EL (cell line): ENCODE data around the gene ZNF678.
"Not testable (repeated sequence)": the region's sequence is repeated elsewhere in the genome, so short reads cannot be mapped to it uniquely, and the experiment has no call there.

ENCODE experiments used
- DNase-seq: peaks from one replicate; pipeline ENCODE4 v3.0.0-alpha.2; 2016

ZNF678 gene

DNA sequence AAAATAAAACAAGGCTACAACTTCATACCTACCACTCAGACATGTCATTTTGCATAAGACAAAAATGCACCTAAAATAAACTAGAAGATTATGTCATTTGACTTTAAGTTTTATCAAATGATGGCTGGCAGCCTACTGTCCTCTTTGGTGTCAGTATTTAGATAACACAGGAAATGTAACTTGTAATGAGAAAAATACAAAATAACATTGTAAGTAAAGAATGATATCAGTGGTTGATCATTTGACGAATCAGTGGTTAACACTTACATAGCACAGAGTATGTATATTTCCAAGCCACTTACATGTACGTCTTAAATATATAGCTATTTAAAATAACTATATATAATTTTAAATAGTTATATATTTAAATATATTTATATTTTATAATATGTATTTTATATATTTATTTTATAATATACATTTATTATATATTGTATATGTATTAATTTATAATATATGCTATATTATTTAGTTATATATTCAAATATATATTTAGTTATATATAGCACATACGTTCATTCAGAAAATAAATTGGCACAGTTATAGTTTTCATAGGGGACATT lies 44.1 kb downstream of the ZNF678 start:
- DNase-seq, result no peak

DNA sequence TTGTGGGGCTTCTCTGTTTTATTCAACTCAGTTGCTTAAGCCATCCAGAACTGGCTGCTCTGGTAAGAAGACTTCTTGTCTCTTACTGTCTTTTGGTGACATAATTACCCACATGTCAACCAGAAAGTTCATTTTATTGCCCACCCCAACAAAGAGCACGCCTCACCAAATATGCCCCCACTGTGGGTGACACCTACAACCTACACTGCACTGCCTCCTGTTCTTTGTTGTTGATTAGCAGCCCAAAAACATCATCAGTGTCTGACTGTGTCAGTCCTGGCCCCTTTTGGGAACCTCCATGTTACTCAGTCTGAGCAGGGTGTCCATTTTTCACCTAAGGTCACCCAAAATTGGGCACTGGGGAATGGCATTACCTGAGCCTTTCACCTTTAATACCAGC lies 49.3 kb downstream of the ZNF678 start:
- DNase-seq, result no peak

DNA sequence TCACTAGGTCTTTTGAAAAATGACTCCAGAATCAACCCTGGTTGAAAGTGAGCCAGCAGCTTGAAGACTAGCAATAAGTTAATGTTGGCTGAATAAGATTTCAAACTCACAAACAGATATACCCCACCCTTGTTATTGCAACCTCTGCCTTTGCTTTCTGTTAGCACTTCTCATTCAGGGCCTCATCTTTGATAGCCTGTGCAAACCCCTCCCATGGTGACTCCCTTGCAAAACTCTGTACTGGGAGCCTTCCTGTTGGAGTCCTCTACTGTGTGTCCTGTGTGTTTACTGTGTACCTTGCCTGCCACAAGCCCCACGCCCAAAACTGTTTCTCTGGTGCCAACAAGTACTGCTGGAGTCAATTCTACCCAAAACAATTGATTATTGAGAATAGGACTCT lies 50.2 kb downstream of the ZNF678 start:
- no peak for DNase-seq

DNA sequence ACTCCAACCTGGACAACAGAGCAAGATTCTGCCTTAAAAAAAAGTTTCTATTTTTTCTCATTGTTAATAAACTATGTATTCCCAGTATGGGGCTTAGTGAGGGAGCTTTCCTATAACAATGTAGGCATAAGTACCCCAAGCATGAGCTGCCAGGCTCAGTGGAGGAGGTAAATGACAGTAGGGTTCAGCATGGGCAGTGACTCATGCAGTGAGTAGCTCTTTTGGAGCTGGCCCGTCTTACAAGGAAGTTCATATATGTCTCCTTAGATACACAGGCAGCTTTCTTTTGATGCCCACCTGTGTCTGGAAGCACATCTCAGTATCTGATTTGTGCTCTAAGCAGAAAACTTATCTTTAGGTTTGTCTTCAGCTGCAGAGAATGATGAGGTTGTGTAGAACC lies 57.9 kb downstream of the ZNF678 start:
- DNase-seq, result peak; percentile 4

DNA sequence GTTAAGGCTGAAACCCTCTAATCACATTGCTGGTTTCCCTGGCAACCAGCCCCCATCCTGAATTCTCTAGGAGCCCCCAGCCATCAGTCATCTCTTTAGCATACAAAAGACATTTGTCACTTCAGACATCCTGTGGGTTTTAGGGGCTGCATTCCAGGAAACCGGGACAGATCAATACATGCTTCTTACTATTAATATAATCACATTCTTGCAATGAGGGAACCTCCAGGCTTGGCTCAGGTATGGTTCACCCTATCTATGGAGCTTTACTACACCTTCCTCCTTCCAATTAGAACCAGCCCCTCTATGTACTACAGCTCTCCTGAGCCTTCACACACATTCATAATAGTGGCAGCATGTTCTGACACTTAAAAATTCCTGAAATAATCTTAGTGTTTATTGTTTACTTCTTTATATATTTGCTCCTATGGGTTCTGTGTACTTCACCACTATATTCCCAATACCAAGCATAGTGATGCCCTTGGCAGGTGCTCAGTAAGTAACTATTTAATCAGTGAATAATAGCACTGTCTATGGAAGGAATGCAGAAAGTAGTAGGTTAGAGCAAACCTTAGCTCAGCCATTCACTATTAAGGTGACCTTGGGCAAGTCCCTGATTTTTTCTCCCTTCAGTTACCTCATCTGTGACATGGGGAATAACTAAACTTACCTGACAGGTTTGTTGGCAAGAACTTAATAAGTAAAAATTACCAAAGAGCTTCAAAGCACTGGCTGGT lies 59.6 kb downstream of the ZNF678 start:
- DNase-seq, result no peak

DNA sequence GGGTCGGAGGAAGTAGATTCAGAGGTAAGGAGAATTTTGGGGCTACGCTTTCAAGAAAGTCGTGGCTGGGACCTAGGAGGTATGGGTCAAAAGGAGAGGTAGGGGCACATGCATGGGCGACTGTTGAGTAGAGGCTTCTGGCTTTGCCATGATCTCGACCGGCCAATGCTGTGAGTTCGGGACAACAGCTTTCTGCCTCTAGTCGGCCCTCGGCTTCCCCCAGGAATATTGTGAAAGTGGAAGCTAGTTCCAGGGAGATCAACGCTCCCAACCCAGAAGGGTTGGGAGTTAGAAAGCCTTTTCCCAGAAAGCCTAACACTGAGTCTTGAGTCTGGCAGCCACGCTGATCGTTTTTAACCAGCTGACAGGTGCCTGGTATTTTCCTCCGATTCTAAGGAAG lies 69.0 kb downstream of the ZNF678 start:
- no peak for DNase-seq

DNA sequence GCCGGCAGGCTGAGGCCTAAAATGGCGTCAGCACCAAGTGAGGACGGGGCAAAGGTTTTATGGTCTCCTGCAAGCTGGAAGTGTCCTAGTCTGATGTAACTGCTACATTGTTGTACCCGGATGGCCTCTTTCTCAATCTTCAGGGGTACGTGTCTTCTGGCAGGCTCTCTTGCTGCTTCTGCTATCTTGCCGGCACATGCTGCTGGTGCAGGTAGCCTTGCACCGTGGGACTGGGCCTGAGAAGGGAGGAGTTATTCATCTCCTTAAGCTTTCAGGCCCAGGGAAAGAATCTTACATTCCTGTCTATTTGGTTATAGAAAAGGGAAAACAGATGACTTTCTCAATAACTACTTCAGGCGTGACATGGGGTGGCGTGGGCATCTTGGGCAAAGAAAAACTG lies 72.2 kb downstream of the ZNF678 start:
- no peak for DNase-seq

DNA sequence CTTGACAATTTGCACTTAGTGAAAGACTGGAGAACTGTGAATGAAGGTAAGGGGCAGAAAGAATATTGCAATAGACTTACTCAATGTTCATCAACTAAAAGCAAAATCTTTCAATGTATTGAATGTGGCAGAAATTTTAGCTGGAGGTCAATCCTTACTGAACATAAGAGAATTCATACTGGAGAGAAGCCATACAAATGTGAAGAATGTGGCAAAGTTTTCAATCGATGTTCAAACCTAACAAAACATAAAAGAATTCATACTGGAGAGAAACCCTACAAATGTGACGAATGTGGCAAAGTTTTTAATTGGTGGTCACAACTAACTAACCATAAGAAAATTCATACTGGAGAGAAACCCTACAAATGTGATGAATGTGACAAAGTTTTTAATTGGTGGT lies 91.1 kb downstream of the ZNF678 start:
- DNase-seq, result no peak

DNA sequence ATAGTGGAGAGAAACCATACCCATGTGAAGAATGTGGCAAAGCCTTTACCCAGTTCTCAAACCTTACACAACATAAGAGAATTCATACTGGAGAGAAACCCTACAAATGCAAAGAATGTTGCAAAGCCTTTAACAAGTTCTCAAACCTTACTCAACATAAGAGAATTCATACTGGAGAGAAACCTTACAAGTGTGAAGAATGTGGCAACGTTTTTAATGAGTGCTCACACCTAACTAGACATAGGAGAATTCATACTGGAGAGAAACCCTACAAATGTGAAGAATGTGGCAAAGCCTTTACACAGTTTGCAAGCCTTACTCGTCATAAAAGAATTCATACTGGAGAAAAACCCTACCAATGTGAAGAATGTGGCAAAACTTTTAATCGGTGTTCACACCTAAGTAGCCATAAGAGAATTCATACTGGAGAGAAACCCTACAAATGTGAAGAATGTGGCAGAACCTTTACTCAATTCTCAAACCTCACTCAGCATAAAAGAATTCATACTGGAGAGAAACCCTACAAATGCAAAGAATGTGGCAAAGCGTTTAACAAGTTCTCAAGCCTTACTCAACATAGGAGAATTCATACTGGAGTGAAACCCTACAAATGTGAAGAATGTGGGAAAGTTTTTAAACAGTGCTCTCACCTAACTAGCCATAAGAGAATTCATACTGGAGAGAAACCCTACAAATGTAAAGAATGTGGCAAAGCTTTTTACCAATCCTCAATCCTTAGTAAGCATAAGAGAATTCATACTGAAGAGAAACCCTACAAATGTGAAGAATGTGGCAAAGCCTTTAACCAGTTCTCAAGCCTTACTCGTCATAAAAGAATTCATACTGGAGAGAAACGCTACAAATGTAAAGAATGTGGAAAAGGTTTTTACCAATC lies 91.7 kb downstream of the ZNF678 start:
- no peak for DNase-seq

DNA sequence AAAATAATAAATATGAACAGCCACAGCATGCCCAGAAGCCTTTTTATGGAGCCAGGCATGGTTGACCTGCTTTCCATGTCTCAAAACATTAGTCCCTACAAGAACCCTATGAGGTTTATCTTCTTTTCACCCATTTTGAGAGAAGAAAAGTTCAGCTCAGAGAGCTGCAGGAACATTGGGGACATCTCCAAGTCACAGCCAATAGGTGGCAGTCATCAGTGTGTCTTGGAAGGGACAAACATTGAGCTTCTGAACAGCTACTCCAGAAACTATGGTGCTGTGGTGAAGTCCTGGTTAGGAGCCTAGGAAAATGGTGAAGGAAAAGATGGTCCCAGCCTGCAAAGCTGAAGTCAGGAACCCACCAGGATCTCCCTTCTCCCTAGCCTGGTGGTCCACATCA lies 98.1 kb downstream of the ZNF678 start:
- DNase-seq, result no peak

DNA sequence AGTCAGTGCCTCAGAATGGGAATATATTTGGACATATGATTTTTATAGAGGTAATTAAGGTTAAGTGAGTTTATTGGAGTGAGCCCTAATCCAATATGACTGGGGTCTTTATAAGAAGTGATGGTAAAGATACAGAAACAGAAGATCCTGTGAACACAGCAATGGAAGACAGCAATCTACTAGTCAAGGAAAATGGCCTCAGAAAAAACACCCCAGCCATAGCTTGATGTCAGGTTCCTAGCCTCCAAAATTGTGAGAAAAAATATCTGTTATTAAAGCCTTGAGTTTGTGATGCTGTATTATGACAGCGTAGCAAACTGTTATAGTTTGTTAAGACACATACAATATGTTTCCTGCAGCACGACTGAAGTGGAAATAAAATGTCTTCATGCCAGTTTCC lies 99.6 kb downstream of the ZNF678 start:
- no peak for DNase-seq

DNA sequence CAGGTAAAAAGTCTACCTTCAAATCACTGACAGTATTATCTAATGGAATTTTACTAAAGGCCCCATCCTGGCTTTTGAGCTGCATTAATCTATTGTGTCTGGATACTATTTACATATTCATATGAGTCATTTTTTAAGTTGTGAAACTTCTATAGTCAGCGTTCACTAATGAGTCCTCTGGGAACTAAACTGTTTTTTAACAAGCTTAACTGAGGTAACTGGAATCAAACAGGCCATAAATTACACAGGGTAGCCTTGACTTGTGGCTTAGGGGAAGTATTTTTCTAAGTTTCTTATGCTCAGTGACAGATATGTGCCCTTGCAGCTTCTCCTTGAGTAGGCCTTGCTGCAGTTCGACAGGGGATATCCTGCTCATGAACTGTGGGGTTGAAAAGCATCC lies 102.9 kb downstream of the ZNF678 start:
- no peak for DNase-seq

DNA sequence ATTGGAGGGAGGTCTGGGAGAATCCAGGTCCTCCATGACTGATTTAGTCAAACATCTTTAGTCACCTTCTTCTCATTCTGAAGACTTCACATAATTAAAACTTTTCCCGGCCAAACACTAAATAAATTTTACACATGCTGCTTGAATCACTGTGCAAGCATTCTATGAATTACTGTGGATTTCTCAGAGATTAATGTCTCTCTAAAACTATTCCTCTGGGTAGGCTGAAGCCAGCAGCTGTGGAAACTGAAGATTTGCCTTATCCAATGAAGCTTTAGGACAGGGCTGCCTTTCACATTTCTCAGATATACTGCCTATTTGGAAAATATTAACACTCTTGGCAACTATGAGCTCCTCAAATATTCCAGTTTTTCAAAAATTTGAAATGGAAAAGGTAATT lies 110.1 kb downstream of the ZNF678 start:
- no peak for DNase-seq

DNA sequence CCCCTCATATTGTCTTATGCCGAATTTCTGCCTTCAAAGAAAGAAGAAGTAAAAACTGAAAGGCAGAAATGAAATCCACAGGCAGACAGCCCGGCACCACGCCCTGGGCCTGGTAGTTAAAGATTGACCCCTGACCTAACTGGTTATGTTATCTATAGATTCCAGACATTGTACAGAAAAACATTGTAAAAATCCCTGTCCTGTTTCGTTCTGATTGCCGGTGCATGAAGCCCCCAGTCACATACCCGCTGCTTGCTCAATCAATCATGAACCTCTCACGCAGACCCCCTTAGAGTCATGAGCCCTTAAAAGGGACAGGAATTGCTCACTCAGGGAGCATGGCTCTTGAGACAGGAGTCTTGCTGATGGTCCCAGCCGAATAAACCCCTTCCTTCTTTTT lies 122.5 kb downstream of the ZNF678 start:
- no peak for DNase-seq

DNA sequence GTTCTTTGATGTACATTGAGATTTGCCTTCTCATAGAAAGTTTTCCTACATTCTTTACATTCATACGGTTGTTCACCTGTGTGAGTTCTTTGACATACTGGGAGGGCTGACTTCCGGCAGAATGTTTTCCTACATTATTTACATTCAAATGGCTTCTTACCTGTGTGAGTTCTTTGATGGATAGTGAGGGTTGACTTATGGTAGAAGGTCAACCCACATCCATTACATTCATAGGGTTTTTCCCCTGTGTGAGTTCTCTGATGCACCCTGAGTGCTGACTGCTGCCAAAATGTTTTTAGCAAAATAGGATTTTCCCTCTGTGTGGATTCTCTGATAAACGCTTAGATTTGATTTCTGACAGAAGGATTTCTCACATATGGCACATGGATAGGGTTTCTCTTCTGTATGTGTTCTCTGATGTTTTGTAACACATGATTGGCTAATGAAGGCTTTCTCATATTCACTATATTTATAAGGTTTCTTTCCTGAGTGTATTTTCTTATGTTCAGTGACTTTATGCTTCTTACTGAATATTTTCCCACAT lies 134.0 kb downstream of the ZNF678 start:
- no peak for DNase-seq

DNA sequence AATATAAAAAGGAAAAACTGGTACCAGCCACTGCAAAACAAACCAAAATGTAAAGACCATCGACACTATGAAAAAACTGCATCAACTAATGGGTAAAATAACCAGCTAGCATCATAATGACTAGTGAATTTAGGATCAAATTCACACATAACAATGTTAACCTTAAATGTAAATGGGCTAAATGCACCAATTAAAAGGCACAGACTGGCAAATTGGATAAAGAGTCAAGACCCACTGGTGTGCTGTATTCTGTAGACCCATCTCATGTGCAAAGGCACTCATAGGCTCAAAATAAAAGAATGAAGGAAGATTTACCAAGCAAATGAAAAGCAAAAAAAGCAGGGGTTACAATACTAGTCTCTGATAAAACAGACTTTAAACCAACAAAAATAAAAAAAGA lies 138.3 kb downstream of the ZNF678 start:
- not testable (repeated sequence) for DNase-seq

DNA sequence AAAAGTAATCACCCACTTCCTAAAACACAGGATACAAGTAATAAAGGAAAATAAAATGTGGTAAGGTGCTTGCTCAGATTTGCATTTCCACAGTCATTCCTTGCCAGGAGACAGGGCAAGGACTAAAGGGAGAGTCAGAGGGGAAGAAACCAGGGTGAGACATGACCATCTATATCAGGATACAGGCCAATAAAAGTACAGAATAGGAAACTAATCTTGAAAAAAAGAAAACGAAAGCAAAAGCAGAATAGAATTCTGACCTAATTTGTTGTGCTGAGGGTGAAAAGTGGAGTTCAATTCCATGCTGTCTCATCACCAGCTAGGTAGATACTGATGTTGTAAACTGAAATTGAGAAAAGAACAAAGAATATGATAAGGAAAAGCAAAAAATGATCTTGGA lies 144.5 kb downstream of the ZNF678 start:
- DNase-seq, result no peak

DNA sequence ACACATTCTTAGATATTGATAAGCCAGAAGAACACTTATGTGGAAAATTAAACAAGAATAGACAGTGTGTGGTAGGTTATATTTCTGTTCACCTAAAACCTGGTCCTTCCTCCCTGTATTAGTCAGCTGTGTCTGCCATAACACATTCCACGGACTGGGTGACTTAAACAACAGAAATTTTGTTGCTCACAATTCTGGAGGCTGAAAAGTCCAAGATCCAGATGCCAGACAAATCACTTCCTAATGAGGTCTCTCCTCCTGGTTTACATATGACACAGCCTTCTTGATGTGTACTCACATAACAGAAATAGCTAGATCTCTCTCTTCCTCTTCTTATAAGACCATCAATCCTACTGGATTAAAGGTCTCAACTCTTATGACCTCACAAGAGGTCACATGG lies 146.1 kb downstream of the ZNF678 start:
- no peak for DNase-seq

DNA sequence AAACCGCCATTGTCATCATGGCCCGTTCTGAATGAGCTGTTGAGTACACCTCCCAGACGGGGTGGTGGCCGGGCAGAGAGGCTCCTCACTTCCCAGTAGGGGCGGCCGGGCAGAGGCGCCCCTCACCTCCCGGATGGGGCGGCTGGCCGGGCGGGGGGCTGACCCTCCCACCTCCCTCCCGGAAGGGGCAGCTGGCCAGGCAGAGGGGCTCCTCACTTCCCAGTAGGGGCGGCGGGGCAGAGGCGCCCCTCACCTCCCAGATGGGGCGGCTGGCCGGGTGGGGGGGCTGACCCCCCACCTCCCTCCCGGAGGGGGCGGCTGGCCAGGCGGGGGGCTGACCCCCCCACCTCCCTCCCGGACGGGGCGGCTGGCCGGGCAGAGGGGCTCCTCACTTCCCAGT lies 147.1 kb downstream of the ZNF678 start:
- DNase-seq, result not testable (repeated sequence)

DNA sequence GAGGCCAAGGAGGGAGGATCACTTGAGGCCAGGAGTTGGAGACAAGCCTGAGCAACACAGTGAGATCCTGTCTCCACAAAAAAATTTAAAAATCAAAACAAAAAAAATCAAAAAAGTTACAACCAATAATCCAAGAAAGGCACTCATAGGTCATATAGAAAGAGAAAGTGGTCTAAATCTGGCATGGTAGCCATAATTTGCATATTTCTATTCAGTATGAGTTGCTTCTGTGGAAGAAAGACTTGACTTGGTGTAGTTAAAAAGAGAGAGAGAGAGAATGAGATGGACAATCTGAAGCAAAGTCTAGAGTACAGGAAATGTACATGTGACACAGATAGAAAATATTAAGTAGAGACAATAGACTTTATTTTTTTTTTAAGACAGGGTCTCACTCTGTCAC lies 149.3 kb downstream of the ZNF678 start:
- no peak for DNase-seq

DNA sequence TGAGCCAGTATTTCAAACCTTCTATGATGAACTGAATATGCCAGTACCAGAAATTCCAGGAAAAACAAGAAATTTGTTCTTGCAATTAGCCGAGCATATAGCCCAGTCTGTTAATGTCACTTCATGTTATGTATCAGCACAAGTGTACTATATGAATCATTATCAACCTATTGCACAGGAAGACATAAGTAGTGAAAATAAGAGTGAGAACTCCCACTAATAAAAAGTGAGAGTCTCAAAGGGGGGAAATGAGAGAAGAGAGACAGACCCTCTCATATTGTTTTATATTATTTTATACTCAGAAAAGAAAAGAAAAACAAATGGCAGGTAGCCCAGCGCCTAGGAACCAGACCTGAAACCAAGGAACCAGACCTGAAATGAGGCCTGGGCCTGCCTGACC lies 155.6 kb downstream of the ZNF678 start:
- DNase-seq, result no peak

DNA sequence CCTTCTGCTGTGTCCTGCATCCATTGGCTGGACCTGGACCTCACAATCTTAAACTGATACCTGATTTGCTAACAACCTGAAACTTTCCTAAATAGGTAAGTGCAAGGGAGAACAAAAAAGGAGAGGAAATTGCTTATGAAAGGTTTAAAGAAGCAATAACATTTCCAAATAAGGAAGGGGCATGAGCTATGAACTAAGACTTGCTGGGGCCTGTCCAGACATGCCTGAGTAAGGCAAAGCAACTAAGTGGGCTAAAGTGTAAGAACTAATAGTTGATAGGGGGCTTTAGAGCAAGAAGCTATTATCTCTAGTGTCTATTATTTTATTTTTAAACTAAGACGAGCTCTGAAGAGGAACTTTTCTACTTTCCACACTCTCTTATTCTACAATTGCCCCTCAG lies 160.1 kb downstream of the ZNF678 start:
- DNase-seq, result no peak

DNA sequence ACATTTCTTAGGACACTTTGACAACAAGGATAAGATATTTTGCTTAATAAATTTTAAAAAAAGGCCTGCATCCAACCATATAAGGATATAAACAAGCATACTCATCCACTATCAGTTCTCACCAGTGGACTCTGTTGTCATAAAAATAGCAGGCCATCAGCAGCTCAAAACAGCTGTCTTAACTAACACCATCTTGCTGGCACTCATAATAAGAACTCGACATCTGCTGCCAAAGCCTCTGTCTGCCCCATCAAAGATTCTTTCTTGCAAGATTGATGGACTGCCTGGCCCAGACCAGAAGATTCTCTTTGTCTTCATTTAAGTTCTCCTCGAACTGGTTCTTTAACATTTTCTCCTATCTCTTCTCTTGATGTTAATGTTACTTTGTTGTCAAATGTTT lies 161.7 kb downstream of the ZNF678 start:
- DNase-seq, result no peak

DNA sequence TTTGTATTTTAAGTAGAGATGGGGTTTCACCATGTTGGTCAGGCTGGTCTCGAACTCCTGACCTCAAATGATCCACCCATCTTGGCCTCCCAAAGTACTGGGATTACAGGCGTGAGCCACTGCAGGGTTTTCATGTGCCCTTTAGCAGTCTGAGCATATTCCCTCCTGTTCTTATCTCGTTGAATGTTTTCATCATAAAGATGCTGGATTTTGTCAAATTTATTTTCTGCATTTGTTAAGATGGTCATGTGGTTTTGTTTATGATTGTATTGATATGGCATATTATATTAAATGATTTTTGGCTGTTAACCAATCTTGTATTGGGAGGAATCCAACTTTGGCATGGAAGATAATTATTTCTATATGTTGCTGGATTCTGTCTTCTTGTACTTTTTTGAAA lies 163.0 kb downstream of the ZNF678 start:
- no peak for DNase-seq
